ENCODE results near the gene FAM234B.

- TF ChIP-seq CTCF (IDR thresholded peaks at IDR 0.05; ENCODE audit: poor library complexity, severe bottlenecking) (no peak), REST (IDR thresholded peaks at IDR 0.05; ENCODE audit: borderline replicate concordance) (no peak), TAF1 (IDR thresholded peaks at IDR 0.05; ENCODE audit: low read depth) (no peak), RAD21 (conservative IDR thresholded peaks at IDR 0.05) (no peak)
Observed at GRCh38 chr12:13002301-13003097, 41.7 kb upstream of the FAM234B start.
